H1 (cell line): ENCODE data around the gene RAB36. TPM values are rescaled to one million over a fixed set of nuclear protein-coding genes. Genes with fewer than 3 reads are reported as not detected.

Experiments used
- ASH2L ChIP-seq: fragments of 200-600, 300-600 bp; sonication (generic); IDR thresholded peaks from one replicate; pipeline ENCODE4 v1.7.1; 2017; ENCODE audit warnings: low read length
- CHD1 ChIP-seq: IDR thresholded peaks from 2 replicates; pipeline ENCODE4 v1.6.1; 2012; ENCODE audit warnings: low read depth, low read length, improper control_type of control experiment
- SAP30 ChIP-seq: fragments of 300-600 bp; sonication (generic); IDR thresholded peaks from 2 replicates; pipeline ENCODE4 v1.7.1; 2012; ENCODE audit warnings: low read length, moderate library complexity, mild to moderate bottlenecking, inconsistent platforms; ENCODE audit not compliant: insufficient read depth, insufficient replicate concordance
- polyA plus RNA-seq, 7 experiments: library from polyadenylated mRNA; depleted of rRNA in 3 of 7; stranded (reverse) in 5 of 7; unstranded in 2 of 7; fragments of >200 nt in 5 of 7; fragments of 200-250 nt in 2 of 7; gene quantifications; 1 replicate in 5 of 7; 2 replicates in 1 of 7; 4 replicates in 1 of 7; pipeline versions ENCODE4 v1.2.1 to v1.2.3, GENCODE V29; 2011 to 2013; ENCODE audit warnings: missing spikeins in 2 of 7, mixed read lengths in 2 of 7
- total RNA-seq: library from RNA; stranded (reverse); fragmentation: NEBNext Ultra II Directional; extraction: Animal tissue kit (Norgen Biotek cat#: 25700); gene quantifications from 2 replicates; pipeline ENCODE4 v1.2.1, GENCODE V29; 2021
- TF ChIP-seq, protein P1 (sequence below): fragments of 300-600 bp; sonication (generic); IDR thresholded peaks from 2 replicates; pipeline ENCODE4 v1.7.1; 2012; ENCODE audit warnings: low read length, moderate library complexity, mild to moderate bottlenecking, inconsistent platforms; ENCODE audit not compliant: insufficient replicate concordance

The RAB36 gene
- total and polyA plus RNA-seq, 2 of the 8 experiments (the other 6 are each of a cell fraction or from before 2014, with no cell fraction given), result 1.0 to 1.5 TPM

DNA sequence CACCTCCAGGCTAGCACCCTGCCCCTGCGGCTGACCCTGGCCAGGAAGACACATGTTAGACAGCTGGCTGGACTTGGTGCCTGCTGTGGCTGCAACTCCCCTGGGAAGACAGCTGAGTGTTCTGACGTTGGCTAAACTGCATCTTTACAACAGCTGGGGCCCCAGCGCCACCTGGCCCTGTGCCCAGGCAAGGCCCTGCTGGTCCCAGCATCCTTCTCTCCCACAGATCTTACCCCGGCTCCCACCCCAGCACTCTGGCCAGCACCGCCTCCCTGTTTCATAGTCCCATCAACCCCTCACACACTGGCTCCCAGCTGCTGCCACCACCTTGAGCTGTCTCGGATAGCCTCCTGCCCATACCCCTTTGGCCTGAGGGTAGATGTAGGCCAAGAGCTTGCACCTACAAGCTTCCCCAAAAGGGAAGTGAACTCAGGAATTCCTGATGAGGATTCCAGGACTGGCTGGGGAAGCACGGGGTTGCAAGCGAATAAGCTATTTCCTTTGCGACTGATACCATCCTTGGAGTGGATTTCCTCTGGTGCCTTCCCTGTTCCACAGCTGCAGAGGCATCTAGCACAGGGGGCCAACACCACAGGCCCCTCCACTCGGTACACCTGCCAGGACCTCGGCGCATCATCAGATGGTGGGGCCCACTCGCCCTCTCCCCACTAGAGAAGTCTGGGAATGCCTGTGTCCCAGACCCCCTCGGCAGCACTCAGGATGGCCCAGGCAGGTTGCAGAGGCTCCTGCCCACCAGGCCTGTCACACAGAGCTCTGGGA is 32.0 kb upstream of the RAB36 start (continued):
- TF ChIP-seq, protein P1, sequence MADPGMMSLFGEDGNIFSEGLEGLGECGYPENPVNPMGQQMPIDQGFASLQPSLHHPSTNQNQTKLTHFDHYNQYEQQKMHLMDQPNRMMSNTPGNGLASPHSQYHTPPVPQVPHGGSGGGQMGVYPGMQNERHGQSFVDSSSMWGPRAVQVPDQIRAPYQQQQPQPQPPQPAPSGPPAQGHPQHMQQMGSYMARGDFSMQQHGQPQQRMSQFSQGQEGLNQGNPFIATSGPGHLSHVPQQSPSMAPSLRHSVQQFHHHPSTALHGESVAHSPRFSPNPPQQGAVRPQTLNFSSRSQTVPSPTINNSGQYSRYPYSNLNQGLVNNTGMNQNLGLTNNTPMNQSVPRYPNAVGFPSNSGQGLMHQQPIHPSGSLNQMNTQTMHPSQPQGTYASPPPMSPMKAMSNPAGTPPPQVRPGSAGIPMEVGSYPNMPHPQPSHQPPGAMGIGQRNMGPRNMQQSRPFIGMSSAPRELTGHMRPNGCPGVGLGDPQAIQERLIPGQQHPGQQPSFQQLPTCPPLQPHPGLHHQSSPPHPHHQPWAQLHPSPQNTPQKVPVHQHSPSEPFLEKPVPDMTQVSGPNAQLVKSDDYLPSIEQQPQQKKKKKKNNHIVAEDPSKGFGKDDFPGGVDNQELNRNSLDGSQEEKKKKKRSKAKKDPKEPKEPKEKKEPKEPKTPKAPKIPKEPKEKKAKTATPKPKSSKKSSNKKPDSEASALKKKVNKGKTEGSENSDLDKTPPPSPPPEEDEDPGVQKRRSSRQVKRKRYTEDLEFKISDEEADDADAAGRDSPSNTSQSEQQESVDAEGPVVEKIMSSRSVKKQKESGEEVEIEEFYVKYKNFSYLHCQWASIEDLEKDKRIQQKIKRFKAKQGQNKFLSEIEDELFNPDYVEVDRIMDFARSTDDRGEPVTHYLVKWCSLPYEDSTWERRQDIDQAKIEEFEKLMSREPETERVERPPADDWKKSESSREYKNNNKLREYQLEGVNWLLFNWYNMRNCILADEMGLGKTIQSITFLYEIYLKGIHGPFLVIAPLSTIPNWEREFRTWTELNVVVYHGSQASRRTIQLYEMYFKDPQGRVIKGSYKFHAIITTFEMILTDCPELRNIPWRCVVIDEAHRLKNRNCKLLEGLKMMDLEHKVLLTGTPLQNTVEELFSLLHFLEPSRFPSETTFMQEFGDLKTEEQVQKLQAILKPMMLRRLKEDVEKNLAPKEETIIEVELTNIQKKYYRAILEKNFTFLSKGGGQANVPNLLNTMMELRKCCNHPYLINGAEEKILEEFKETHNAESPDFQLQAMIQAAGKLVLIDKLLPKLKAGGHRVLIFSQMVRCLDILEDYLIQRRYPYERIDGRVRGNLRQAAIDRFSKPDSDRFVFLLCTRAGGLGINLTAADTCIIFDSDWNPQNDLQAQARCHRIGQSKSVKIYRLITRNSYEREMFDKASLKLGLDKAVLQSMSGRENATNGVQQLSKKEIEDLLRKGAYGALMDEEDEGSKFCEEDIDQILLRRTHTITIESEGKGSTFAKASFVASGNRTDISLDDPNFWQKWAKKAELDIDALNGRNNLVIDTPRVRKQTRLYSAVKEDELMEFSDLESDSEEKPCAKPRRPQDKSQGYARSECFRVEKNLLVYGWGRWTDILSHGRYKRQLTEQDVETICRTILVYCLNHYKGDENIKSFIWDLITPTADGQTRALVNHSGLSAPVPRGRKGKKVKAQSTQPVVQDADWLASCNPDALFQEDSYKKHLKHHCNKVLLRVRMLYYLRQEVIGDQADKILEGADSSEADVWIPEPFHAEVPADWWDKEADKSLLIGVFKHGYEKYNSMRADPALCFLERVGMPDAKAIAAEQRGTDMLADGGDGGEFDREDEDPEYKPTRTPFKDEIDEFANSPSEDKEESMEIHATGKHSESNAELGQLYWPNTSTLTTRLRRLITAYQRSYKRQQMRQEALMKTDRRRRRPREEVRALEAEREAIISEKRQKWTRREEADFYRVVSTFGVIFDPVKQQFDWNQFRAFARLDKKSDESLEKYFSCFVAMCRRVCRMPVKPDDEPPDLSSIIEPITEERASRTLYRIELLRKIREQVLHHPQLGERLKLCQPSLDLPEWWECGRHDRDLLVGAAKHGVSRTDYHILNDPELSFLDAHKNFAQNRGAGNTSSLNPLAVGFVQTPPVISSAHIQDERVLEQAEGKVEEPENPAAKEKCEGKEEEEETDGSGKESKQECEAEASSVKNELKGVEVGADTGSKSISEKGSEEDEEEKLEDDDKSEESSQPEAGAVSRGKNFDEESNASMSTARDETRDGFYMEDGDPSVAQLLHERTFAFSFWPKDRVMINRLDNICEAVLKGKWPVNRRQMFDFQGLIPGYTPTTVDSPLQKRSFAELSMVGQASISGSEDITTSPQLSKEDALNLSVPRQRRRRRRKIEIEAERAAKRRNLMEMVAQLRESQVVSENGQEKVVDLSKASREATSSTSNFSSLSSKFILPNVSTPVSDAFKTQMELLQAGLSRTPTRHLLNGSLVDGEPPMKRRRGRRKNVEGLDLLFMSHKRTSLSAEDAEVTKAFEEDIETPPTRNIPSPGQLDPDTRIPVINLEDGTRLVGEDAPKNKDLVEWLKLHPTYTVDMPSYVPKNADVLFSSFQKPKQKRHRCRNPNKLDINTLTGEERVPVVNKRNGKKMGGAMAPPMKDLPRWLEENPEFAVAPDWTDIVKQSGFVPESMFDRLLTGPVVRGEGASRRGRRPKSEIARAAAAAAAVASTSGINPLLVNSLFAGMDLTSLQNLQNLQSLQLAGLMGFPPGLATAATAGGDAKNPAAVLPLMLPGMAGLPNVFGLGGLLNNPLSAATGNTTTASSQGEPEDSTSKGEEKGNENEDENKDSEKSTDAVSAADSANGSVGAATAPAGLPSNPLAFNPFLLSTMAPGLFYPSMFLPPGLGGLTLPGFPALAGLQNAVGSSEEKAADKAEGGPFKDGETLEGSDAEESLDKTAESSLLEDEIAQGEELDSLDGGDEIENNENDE, result no peak
- no peak for TF ChIP-seq SAP30
- TF ChIP-seq CHD1, result no peak
- TF ChIP-seq ASH2L, result no peak
- TF ChIP-seq, all 59 proteins: peak for 0
